ENCODE data around the gene CCDC32. TPM values are rescaled to one million over a fixed set of nuclear protein-coding genes. Genes with fewer than 3 reads are reported as not detected.

Gene CCDC32
- total and polyA plus RNA-seq, 10 donors: 27.3 to 64.1 (median 44.9) TPM

DNA sequence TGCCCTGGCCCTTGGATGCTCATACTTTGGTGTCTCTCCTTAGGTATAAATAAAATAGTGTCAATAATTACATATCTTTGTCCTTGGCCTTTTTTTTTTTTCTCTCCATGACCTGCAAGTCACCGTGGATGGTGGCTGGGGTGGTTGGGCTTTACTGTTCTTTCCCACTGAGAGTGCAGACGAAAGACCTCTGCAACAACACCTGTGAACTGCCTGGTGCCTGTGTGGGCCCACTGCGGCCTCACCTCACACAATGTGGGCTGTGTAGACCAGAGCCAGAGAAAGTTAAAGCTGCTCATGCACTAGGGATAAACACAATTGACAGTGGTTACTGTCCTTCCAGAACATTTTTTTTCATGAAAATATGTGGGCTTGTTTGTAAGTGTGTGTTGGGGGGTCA is 39.0 kb downstream of the CCDC32 start:
- intact Hi-C loops (cut with DNase I; ENCODE audit: low total_unique reads): no loop called here
- Histone ChIP-seq H3K4me1 (no peaks in the 10 kb centered on the region), H3K27me3 (replicated peaks in 1 of 7) (no peaks in the 10 kb centered on the region), H3K9me3 (no peaks in the 10 kb centered on the region), H3K27ac (no peak overlapping the region), H3K36me3 (no peaks in the 10 kb centered on the region), H3K4me3 (no peak overlapping the region)
- 86 to 90% (median 90%) methylated on average over 3 of the region's 3 CpGs for WGBS, 5 donors
- TF ChIP-seq, protein P1, sequence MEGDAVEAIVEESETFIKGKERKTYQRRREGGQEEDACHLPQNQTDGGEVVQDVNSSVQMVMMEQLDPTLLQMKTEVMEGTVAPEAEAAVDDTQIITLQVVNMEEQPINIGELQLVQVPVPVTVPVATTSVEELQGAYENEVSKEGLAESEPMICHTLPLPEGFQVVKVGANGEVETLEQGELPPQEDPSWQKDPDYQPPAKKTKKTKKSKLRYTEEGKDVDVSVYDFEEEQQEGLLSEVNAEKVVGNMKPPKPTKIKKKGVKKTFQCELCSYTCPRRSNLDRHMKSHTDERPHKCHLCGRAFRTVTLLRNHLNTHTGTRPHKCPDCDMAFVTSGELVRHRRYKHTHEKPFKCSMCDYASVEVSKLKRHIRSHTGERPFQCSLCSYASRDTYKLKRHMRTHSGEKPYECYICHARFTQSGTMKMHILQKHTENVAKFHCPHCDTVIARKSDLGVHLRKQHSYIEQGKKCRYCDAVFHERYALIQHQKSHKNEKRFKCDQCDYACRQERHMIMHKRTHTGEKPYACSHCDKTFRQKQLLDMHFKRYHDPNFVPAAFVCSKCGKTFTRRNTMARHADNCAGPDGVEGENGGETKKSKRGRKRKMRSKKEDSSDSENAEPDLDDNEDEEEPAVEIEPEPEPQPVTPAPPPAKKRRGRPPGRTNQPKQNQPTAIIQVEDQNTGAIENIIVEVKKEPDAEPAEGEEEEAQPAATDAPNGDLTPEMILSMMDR (IDR thresholded peaks at IDR 0.05 in 8 of 11, conservative IDR thresholded peaks at IDR 0.05 in 3 of 11): no peak
- TF ChIP-seq POLR2AphosphoS5 (IDR thresholded peaks at IDR 0.05): no peak
- no peak for DNase-seq

GRCh38 chr15:40523611-40524010 is 41.2 kb downstream of the CCDC32 start:
- intact Hi-C loops (cut with DNase I; ENCODE audit: low total_unique reads): no loop called here
- DNase-seq: no peak
- TF ChIP-seq, protein P1 (IDR thresholded peaks at IDR 0.05 in 8 of 11, conservative IDR thresholded peaks at IDR 0.05 in 3 of 11): no peak
- TF ChIP-seq POLR2A (IDR thresholded peaks at IDR 0.05): no peak
- no peak for TF ChIP-seq POLR2AphosphoS5 (IDR thresholded peaks at IDR 0.05)
- Histone ChIP-seq H3K27me3 (replicated peaks in 1 of 7) (no peaks in the 10 kb centered on the region), H3K36me3 (no peaks in the 10 kb centered on the region), H3K4me1 (peaks cover 0 to 10% (median 5%) of the 10 kb centered on the region in 6 donors), H3K4me3 (no peak overlapping the region), H3K27ac (no peak overlapping the region), H3K9me3 (no peaks in the 10 kb centered on the region)

DNA sequence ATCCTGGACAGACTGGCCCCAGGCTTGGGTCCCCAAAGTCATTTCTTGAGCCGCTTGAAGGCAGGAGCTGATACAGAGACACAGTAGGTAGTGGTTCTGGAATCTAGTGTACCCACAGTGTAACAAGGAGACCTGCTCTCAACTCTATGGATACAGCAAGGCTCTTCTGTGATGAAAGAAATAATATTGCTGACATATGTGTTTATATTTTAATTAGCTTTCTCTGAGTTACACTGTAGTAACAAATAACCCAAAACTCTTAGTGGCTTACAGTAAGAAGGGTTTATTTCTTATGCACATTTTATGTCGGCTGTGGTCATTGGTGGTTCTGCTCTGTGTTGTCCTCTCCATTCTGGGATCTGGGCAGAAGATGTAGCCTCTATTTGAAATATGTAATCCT is 48.5 kb downstream of the CCDC32 start:
- DNase-seq: no peak
- TF ChIP-seq POLR2A (IDR thresholded peaks at IDR 0.05) (no peak), POLR2AphosphoS5 (IDR thresholded peaks at IDR 0.05) (no peak)
- TF ChIP-seq, protein P1 (IDR thresholded peaks at IDR 0.05 in 8 of 11, conservative IDR thresholded peaks at IDR 0.05 in 3 of 11): no peak
- no peak overlapping the region for H3K27ac ChIP-seq
- no peaks in the 10 kb centered on the region for H3K9me3 ChIP-seq
- peaks cover 2 to 19% (median 14%) of the 10 kb centered on the region in 6 donors for H3K4me1 ChIP-seq
- H3K36me3 ChIP-seq: no peaks in the 10 kb centered on the region
- peaks cover 0 to 13% (median 2%) of the 10 kb centered on the region in 7 donors for H3K27me3 ChIP-seq (replicated peaks in 1 of 7)
- 92 to 98% (median 94%) methylated on average over 2 of the region's 2 CpGs for WGBS, 5 donors
- H3K4me3 ChIP-seq: no peak overlapping the region
- intact Hi-C loops (cut with DNase I; ENCODE audit: low total_unique reads): no loop called here

GRCh38 chr15:40513609-40514008 is 51.2 kb downstream of the CCDC32 start:
- no peaks in the 10 kb centered on the region for H3K9me3 ChIP-seq
- no peaks in the 10 kb centered on the region for H3K36me3 ChIP-seq
- intact Hi-C loops (cut with DNase I; ENCODE audit: low total_unique reads): no loop called here
- no peak overlapping the region for H3K4me3 ChIP-seq
- WGBS, 5 donors: 88 to 96% (median 93%) methylated on average over 4 to 5 of the region's 5 CpGs
- DNase-seq: no peak
- peaks cover 0 to 40% (median 2%) of the 10 kb centered on the region in 7 donors for H3K27me3 ChIP-seq (replicated peaks in 1 of 7)
- H3K27ac ChIP-seq: no peak overlapping the region
- peaks cover 9 to 20% (median 19%) of the 10 kb centered on the region in 6 donors for H3K4me1 ChIP-seq
- TF ChIP-seq, protein P1 (IDR thresholded peaks at IDR 0.05 in 8 of 11, conservative IDR thresholded peaks at IDR 0.05 in 3 of 11): no peak
- TF ChIP-seq POLR2A (IDR thresholded peaks at IDR 0.05): no peak
- no peak for TF ChIP-seq POLR2AphosphoS5 (IDR thresholded peaks at IDR 0.05)
